OCI-LY7 (cell line): ENCODE measurements around the gene SUV39H2. TPM values are rescaled to one million over a fixed set of nuclear protein-coding genes. Genes with fewer than 3 reads are reported as not detected.
"Not testable (repeated sequence)": the region's sequence is repeated elsewhere in the genome, so short reads cannot be mapped to it uniquely, and the experiment has no call there.

Experiments used
- BruUV-seq: library from RNA; stranded (reverse); fragments of 400-500 nt; replicated peaks from 2 replicates; lab custom pipeline; 2021; lab: Mats Ljungman, UMichigan
- CTCF ChIA-PET: fragments of 300-600 bp; sonication (Branson Sonifier 250); formaldehyde crosslinking; loops from one replicate; lab custom pipeline; 2022; ENCODE audit warnings: antibody characterized with exemption; ENCODE audit not compliant: unreplicated experiment; lab: Charles Lee
- POLR2A ChIA-PET: fragments of 300-600 bp; sonication (Branson Sonifier 250); formaldehyde crosslinking; loops from one replicate; lab custom pipeline; 2022; ENCODE audit warnings: antibody characterized with exemption; lab: Charles Lee
- DNase-seq: peaks from one replicate; pipeline ENCODE4 v3.0.0-alpha.2; 2015; ENCODE audit warnings: low spot score
- H2AFZ ChIP-seq: fragments of 200-600 bp; sonication (generic), shearing (Covaris generic); 2 replicates; pipeline ENCODE4 v1.6.1; 2014; ENCODE audit warnings: mild to moderate bottlenecking, antibody characterized with exemption, low read length, moderate library complexity
- H3K27ac ChIP-seq: fragments of 200-600 bp; sonication (generic); 2 replicates; pipeline ENCODE4 v1.5.1; 2014; ENCODE audit warnings: mixed run types, low read depth, mild to moderate bottlenecking, moderate library complexity, low read length, inconsistent platforms; ENCODE audit not compliant: poor library complexity, severe bottlenecking
- H3K36me3 ChIP-seq: fragments of 200-600 bp; sonication (generic); 2 replicates; pipeline ENCODE4 v1.6.1; 2014; ENCODE audit warnings: mild to moderate bottlenecking, antibody characterized with exemption, low read length, moderate library complexity, mixed read lengths; ENCODE audit not compliant: insufficient read depth
- H3K4me1 ChIP-seq: fragments of 200-600 bp; sonication (generic); 2 replicates; pipeline ENCODE4 v1.5.1; 2014; ENCODE audit warnings: mild to moderate bottlenecking, low read length; ENCODE audit not compliant: insufficient read depth, poor library complexity, severe bottlenecking
- H3K4me2 ChIP-seq: fragments of 200-600 bp; sonication (generic); 2 replicates; pipeline ENCODE4 v1.6.1; 2014; ENCODE audit warnings: mild to moderate bottlenecking, low read length
- H3K4me3 ChIP-seq: fragments of 200-600 bp; sonication (generic); 2 replicates; pipeline ENCODE4 v1.5.1; 2014; ENCODE audit warnings: mild to moderate bottlenecking, low read depth, low read length; ENCODE audit not compliant: poor library complexity, severe bottlenecking
- H3K79me2 ChIP-seq: fragments of 200-600 bp; sonication (generic); 2 replicates; pipeline ENCODE4 v1.6.1; 2016; ENCODE audit warnings: low read depth, mild to moderate bottlenecking, low read length, moderate library complexity, mixed read lengths; ENCODE audit not compliant: insufficient read depth
- H3K9me2 ChIP-seq: fragments of 200-600 bp; sonication (generic); 2 replicates; pipeline ENCODE4 v1.6.1; 2016; ENCODE audit warnings: mild to moderate bottlenecking, low read length, mixed read lengths; ENCODE audit not compliant: insufficient read depth
- H3K9me3 ChIP-seq: fragments of 200-600 bp; sonication (generic); 2 replicates; pipeline ENCODE4 v1.6.1; 2014; ENCODE audit warnings: mild to moderate bottlenecking, mixed run types, low read length, mixed read lengths
- H4K20me1 ChIP-seq: fragments of 200-600 bp; sonication (generic); 2 replicates; pipeline ENCODE4 v1.6.1; 2014; ENCODE audit warnings: mild to moderate bottlenecking, antibody characterized with exemption, low read length, moderate library complexity, mixed read lengths; ENCODE audit not compliant: insufficient read depth
- CTCF ChIP-seq: fragments of 200-600 bp; sonication (generic); conservative IDR thresholded peaks from 2 replicates; pipeline ENCODE4 v1.5.1; 2014; ENCODE audit warnings: mild to moderate bottlenecking, antibody characterized with exemption, low read length, moderate library complexity, mixed read lengths
- EZH2phosphoT487 ChIP-seq: fragments of 200-600 bp; sonication (generic); IDR thresholded peaks from 2 replicates; pipeline ENCODE4 v1.6.1; 2018; ENCODE audit warnings: low read depth, borderline replicate concordance, mild to moderate bottlenecking, mixed run types, antibody characterized with exemption, low read length, moderate library complexity, mixed read lengths
- intact Hi-C: fragments of 100-400 bp; cut with micrococcal nuclease; formaldehyde crosslinking; loops from one replicate; pipeline ENCODE4 v1.10.0; 2022; ENCODE audit not compliant: unreplicated experiment
- total RNA-seq, 2 experiments: library from RNA; depleted of rRNA in 1 of 2; stranded (reverse); fragments of >200 nt in 1 of 2; shearing (Covaris generic) in 1 of 2; gene quantifications; 2 replicates each; pipeline ENCODE4 v1.2.3, GENCODE V29; 2014 to 2022

Gene SUV39H2
- total RNA-seq, 2 experiments from 2014 or later: 31.5 to 58.0 TPM

GRCh38 chr10:14859775-14860174, 18.9 kb upstream of the SUV39H2 start:
- ChIA-PET CTCF (no interaction called here), POLR2A (interaction anchor here (1.3 to 2.4 kb wide), 3 partner anchors 12 to 97 kb away, joined by 3 to 9 read pairs (median 4); partner anchors contain the start of gene SUV39H2)
- TF ChIP-seq CTCF (no peak), EZH2phosphoT487 (no peak)
- Histone ChIP-seq H3K4me3 (no peak overlapping the region), H3K4me2 (no peak overlapping the region), H3K4me1 (peaks cover 22% of the 10 kb centered on the region), H3K27ac (no peak overlapping the region), H3K9me2 (no peaks in the 10 kb centered on the region), H3K36me3 (peaks cover 83% of the 10 kb centered on the region), H2AFZ (no peak overlapping the region), H3K9me3 (no peaks in the 10 kb centered on the region), H4K20me1 (no peaks in the 10 kb centered on the region), H3K79me2 (no peaks in the 10 kb centered on the region)
- BruUV-seq: no TSS peak
- DNase-seq: no peak
- intact Hi-C loops: loop anchor here (5.0 kb wide), 1 partner anchor 53 kb away; no protein-coding TSS in a partner anchor

- no TSS peak for BruUV-seq
- CTCF ChIA-PET: no interaction called here
Measured at GRCh38 chr10:14860791-14861190, 17.9 kb upstream of the SUV39H2 start.

GRCh38 chr10:14864466-14864865, 14.2 kb upstream of the SUV39H2 start:
- peaks cover 75% of the 10 kb centered on the region for H3K36me3 ChIP-seq
- H3K79me2 ChIP-seq, H3K9me2 ChIP-seq, H3K27ac ChIP-seq, H3K4me3 ChIP-seq, H2AFZ ChIP-seq, H3K4me2 ChIP-seq, CTCF ChIA-PET, H3K4me1 ChIP-seq, H4K20me1 ChIP-seq, DNase-seq, BruUV-seq, H3K9me3 ChIP-seq, POLR2A ChIA-PET: not testable (repeated sequence)
- intact Hi-C loops: loop anchor here (5.0 kb wide), 1 partner anchor 48 kb away; no protein-coding TSS in a partner anchor

More at GRCh38 chr10:14860791-14861190, 17.9 kb upstream of the SUV39H2 start:
- Histone ChIP-seq H3K4me3 (no peak overlapping the region), H3K79me2 (no peaks in the 10 kb centered on the region), H2AFZ (no peak overlapping the region), H3K36me3 (peaks cover 75% of the 10 kb centered on the region), H4K20me1 (no peaks in the 10 kb centered on the region), H3K9me2 (no peaks in the 10 kb centered on the region), H3K4me1 (peaks cover 22% of the 10 kb centered on the region), H3K4me2 (no peak overlapping the region), H3K9me3 (no peaks in the 10 kb centered on the region), H3K27ac (no peak overlapping the region)
- no peak for TF ChIP-seq CTCF
- no peak for TF ChIP-seq EZH2phosphoT487
- DNase-seq: no peak
- intact Hi-C loops: loop anchor here (5.0 kb wide), 1 partner anchor 52 kb away; no protein-coding TSS in a partner anchor
- POLR2A ChIA-PET: interaction anchor here (2.4 kb wide), 1 partner anchor 17 kb away, joined by 9 read pairs; the partner anchor contains the start of gene SUV39H2

- H2AFZ ChIP-seq, H3K4me2 ChIP-seq, H3K4me1 ChIP-seq, CTCF ChIA-PET, H3K9me3 ChIP-seq, H3K27ac ChIP-seq, DNase-seq, H3K4me3 ChIP-seq, H3K9me2 ChIP-seq, H3K79me2 ChIP-seq, POLR2A ChIA-PET, H4K20me1 ChIP-seq: not testable (repeated sequence)
- BruUV-seq: TSS peak; percentile 55
- H3K36me3 ChIP-seq: peaks cover 76% of the 10 kb centered on the region
- intact Hi-C loops: loop anchor here (5.0 kb wide), 1 partner anchor 47 kb away; no protein-coding TSS in a partner anchor
Measured at GRCh38 chr10:14864871-14865270, 13.8 kb upstream of the SUV39H2 start.
